Keratinocyte (primary cell): Measurements from ENCODE around the gene ARID3A. TPM values are rescaled to one million over a fixed set of nuclear protein-coding genes. Genes with fewer than 3 reads are reported as not detected.

Experiments
- DNase-seq: peaks from one replicate; pipeline ENCODE4 v3.0.0-alpha.2; 2011; ENCODE audit warnings: low read depth, missing footprints, low spot score
- FAIRE-seq: peaks from 2 replicates; lab custom pipeline; 2011; peaks lifted over from hg19 to GRCh38; lab: Jason Lieb, UNC
- H2AFZ ChIP-seq: 2 replicates; pipeline ENCODE4 v1.6.0; 2012; ENCODE audit warnings: low read length, control low read depth, inconsistent platforms; ENCODE audit not compliant: control insufficient read depth
- H3K27ac ChIP-seq: 2 replicates; pipeline ENCODE4 v1.5.1; 2011; ENCODE audit warnings: low read length; ENCODE audit not compliant: control insufficient read depth, insufficient read depth
- H3K27me3 ChIP-seq: 3 replicates; pipeline ENCODE4 v1.6.0; 2011; ENCODE audit warnings: low read length; ENCODE audit not compliant: control insufficient read depth, insufficient read depth; ENCODE audit errors: extremely low read depth
- H3K36me3 ChIP-seq, 2 experiments: 2 replicates in 1 of 2; 3 replicates in 1 of 2; pipeline ENCODE4 v1.5.1; 2011; ENCODE audit warnings: low read length in 2 of 2, mild to moderate bottlenecking in 1 of 2; ENCODE audit not compliant: control insufficient read depth in 2 of 2, insufficient read depth in 2 of 2; ENCODE audit errors: extremely low read depth in 1 of 2
- H3K4me1 ChIP-seq: 3 replicates; pipeline ENCODE4 v1.5.1; 2011; ENCODE audit warnings: low read length; ENCODE audit not compliant: control insufficient read depth, insufficient read depth; ENCODE audit errors: extremely low read depth
- H3K4me2 ChIP-seq: 3 replicates; pipeline ENCODE4 v1.6.0; 2011; ENCODE audit warnings: low read depth, low read length; ENCODE audit not compliant: control insufficient read depth, insufficient read depth; ENCODE audit errors: extremely low read depth
- H3K4me3 ChIP-seq, 3 experiments: fragments of 200-600 bp in 1 of 3; sonication (generic) in 1 of 3; 2 replicates in 2 of 3; 3 replicates in 1 of 3; pipeline ENCODE4 v1.5.1; 2011 to 2016; ENCODE audit warnings: low read length in 3 of 3, mild to moderate bottlenecking in 3 of 3, control low read depth in 2 of 3, inconsistent platforms in 1 of 3, low read depth in 1 of 3, mixed read lengths in 1 of 3, mixed run types in 1 of 3, moderate library complexity in 1 of 3; ENCODE audit not compliant: control insufficient read depth in 2 of 3, insufficient read depth in 2 of 3; ENCODE audit errors: extremely low read depth in 1 of 3
- H3K79me2 ChIP-seq: 2 replicates; pipeline ENCODE4 v1.6.0; 2012; ENCODE audit warnings: low read length; ENCODE audit not compliant: control insufficient read depth, insufficient read depth
- H3K9ac ChIP-seq: 3 replicates; pipeline ENCODE4 v1.6.0; 2011; ENCODE audit warnings: low read length; ENCODE audit not compliant: control insufficient read depth, insufficient read depth; ENCODE audit errors: extremely low read depth
- H3K9me1 ChIP-seq: 3 replicates; pipeline ENCODE4 v1.6.0; 2011; ENCODE audit warnings: low read length; ENCODE audit not compliant: control insufficient read depth, insufficient read depth; ENCODE audit errors: extremely low read depth
- H3K9me3 ChIP-seq: 2 replicates; pipeline ENCODE4 v1.5.1; 2012; ENCODE audit warnings: low read depth, low read length; ENCODE audit not compliant: control insufficient read depth
- H4K20me1 ChIP-seq: 3 replicates; pipeline ENCODE4 v1.6.0; 2011; ENCODE audit warnings: low read length; ENCODE audit not compliant: control insufficient read depth, insufficient read depth; ENCODE audit errors: extremely low read depth
- CTCF ChIP-seq, 3 experiments: IDR thresholded peaks in 1 of 3; conservative IDR thresholded peaks in 1 of 3; optimal IDR thresholded peaks in 1 of 3; 2 replicates in 2 of 3; 3 replicates in 1 of 3; pipeline versions ENCODE3 to v1.5.1; 2011; ENCODE audit warnings: low read length in 3 of 3, mild to moderate bottlenecking in 3 of 3, moderate library complexity in 2 of 3, control low read depth in 1 of 3, inconsistent platforms in 1 of 3; ENCODE audit not compliant: insufficient read depth in 2 of 3; ENCODE audit errors: extremely low read depth in 1 of 3
- EZH2 ChIP-seq: IDR thresholded peaks from one replicate; pipeline ENCODE4 v1.6.1; 2012; ENCODE audit warnings: inconsistent platforms, mild to moderate bottlenecking, low read length, moderate library complexity
- dilution Hi-C: fragments of 300-500 bp; cut with MboI; formaldehyde crosslinking; loops from one replicate; pipeline ENCODE4 v1.7.0; 2020; ENCODE audit warnings: low sequenced_read_pairs; ENCODE audit not compliant: extremely low pct_ligation_motif_present
- polyA plus RNA-seq, 5 experiments: library from polyadenylated mRNA; depleted of rRNA in 3 of 5; stranded (reverse) in 3 of 5; stranded (forward) in 1 of 5; unstranded in 1 of 5; fragments of >200 nt; gene quantifications; 1 replicate in 1 of 5; 2 replicates in 3 of 5; 3 replicates in 1 of 5; pipeline versions ENCODE4 v1.2.1 to v1.2.3, GENCODE V29; 2011 to 2012; ENCODE audit warnings: missing spikeins in 2 of 5, low read depth in 1 of 5, low replicate concordance in 1 of 5

The ARID3A gene
- polyA plus RNA-seq, 1 donor (not counting 4 experiments of a cell fraction or from before 2014, with no cell fraction given) = 2.6 TPM

DNA sequence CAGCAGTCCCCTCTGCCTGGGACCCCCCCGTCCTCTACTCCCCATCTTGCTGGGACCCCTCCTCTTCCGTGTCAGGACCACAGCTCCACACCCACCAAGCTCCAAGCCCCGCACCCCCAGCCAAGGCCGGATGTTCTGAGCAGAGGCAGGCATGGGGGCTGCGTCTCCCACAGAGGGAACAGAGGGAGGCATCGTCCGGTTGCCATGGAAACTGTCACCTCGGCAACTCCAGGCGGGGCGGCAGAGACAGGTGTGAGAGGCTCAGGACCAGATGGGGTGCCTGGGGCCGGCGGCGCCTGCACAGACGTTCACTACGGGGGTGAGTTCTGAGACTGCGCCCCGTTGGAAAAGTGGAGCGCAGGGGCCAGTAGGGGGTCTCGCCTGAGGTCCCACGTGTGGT is 27.2 kb upstream of the ARID3A start:
- FAIRE-seq (no peak), DNase-seq (no peak)
- peaks cover 5% of the 10 kb centered on the region for H3K79me2 ChIP-seq
- H3K9me1 ChIP-seq = no peaks in the 10 kb centered on the region
- TF ChIP-seq CTCF (optimal IDR thresholded peaks at IDR 0.05 in 1 of 3, IDR thresholded peaks at IDR 0.05 in 1 of 3, conservative IDR thresholded peaks at IDR 0.05 in 1 of 3; ENCODE audit: extremely low read depth in 1 of 3, insufficient read depth in 2 of 3, low read length in 3 of 3) (no peak), EZH2 (no peak)
- no peak overlapping the region for H3K4me3 ChIP-seq
- H3K9me3 ChIP-seq = no peaks in the 10 kb centered on the region
- H3K36me3 ChIP-seq = peaks cover 5 to 17% of the 10 kb centered on the region in 2 experiments
- H3K27me3 ChIP-seq = no peaks in the 10 kb centered on the region
- no peak overlapping the region for H3K27ac ChIP-seq
- dilution Hi-C loops = no loop called here
- H2AFZ ChIP-seq = no peak overlapping the region
- H4K20me1 ChIP-seq = no peaks in the 10 kb centered on the region
- no peak overlapping the region for H3K4me2 ChIP-seq
- no peaks in the 10 kb centered on the region for H3K4me1 ChIP-seq
- H3K9ac ChIP-seq = no peak overlapping the region

GRCh38 chr19:899336-900042 is 26.3 kb upstream of the ARID3A start:
- H3K27ac ChIP-seq = no peak overlapping the region
- no peaks in the 10 kb centered on the region for H4K20me1 ChIP-seq
- H3K9me1 ChIP-seq = no peaks in the 10 kb centered on the region
- no peak overlapping the region for H3K4me2 ChIP-seq
- no peaks in the 10 kb centered on the region for H3K4me1 ChIP-seq
- no peak overlapping the region for H3K9ac ChIP-seq
- DNase-seq (no peak), FAIRE-seq (no peak)
- TF ChIP-seq CTCF (optimal IDR thresholded peaks at IDR 0.05 in 1 of 3, IDR thresholded peaks at IDR 0.05 in 1 of 3, conservative IDR thresholded peaks at IDR 0.05 in 1 of 3; ENCODE audit: extremely low read depth in 1 of 3, insufficient read depth in 2 of 3, low read length in 3 of 3) (no peak), EZH2 (no peak)
- H2AFZ ChIP-seq = no peak overlapping the region
- dilution Hi-C loops = no loop called here
- peaks cover 11% of the 10 kb centered on the region for H3K79me2 ChIP-seq
- H3K27me3 ChIP-seq = no peaks in the 10 kb centered on the region
- H3K9me3 ChIP-seq = no peaks in the 10 kb centered on the region
- H3K4me3 ChIP-seq = no peak overlapping the region
- H3K36me3 ChIP-seq = peaks cover 5 to 17% of the 10 kb centered on the region in 2 experiments
